Type B pancreatic cell (in vitro differentiated cells): ENCODE results near the gene FNBP1. TPM values are rescaled to one million over a fixed set of nuclear protein-coding genes. Genes with fewer than 3 reads are reported as not detected.

Source experiments
- DNase-seq: peaks from one replicate; pipeline ENCODE4 v3.0.0; 2021; ENCODE audit warnings: mixed read lengths; ENCODE audit not compliant: unreplicated experiment; ENCODE audit errors: extremely low spot score
- H3K27ac Mint-ChIP-seq: 2 replicates; pipeline ENCODE4 v1.8.0; 2021; ENCODE audit warnings: mild to moderate bottlenecking, mixed read lengths
- H3K27me3 Mint-ChIP-seq: 2 replicates; pipeline ENCODE4 v1.8.0; 2021; ENCODE audit warnings: mixed read lengths
- H3K36me3 Mint-ChIP-seq: 2 replicates; pipeline ENCODE4 v1.8.0; 2021; ENCODE audit warnings: mixed read lengths
- H3K4me1 Mint-ChIP-seq: one replicate; pipeline ENCODE4 v1.8.0; 2021; ENCODE audit warnings: mixed read lengths; ENCODE audit not compliant: unreplicated experiment
- H3K4me3 Mint-ChIP-seq: 2 replicates; pipeline ENCODE4 v1.8.0; 2021; ENCODE audit warnings: mild to moderate bottlenecking, mixed read lengths
- H3K9me3 Mint-ChIP-seq: 2 replicates; pipeline ENCODE4 v1.8.0; 2021; ENCODE audit warnings: mixed read lengths
- total RNA-seq: library from RNA; stranded (reverse); gene quantifications from 2 replicates; pipeline ENCODE4 v1.2.1, GENCODE V29; 2021; ENCODE audit warnings: low replicate concordance
- TF ChIP-seq, protein P1 (sequence below): fragments of 200-600 bp; sonication (generic); conservative IDR thresholded peaks from 2 replicates; pipeline ENCODE4 v1.5.0; 2021; ENCODE audit warnings: antibody characterized with exemption, mild to moderate bottlenecking

FNBP1 gene
- total RNA-seq, 1 donor from 2014 or later, result 38.6 TPM

DNA sequence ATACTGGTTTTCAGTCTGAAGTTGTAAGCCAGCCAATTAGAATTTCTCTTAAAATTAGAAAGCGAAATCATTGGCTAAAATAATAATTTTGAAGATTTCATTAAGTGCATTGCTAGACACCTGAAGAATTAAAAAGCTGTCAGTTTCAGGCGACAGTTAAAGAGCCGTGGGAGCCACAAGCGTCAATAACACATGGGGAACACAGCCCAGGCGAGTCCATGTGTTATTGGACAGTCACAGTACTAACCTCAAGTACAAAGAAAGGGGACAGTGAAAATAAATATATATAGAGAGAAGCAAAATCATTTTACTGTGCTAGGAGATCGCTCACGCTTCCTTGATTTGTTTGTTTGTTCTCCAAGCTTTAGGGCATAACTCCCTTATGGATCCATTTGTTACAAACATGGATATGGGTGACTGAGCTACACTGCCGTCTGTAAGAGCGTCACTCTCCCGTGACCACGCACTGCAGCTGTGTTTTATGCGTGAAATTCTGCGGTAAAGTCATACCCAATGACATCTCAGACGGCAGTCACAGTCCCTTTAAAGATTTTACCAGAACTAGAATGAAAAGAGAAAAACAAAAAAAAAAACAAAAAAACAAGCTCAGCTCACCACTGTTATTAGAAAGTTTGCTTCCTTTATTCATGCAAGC is 124.6 kb downstream of the FNBP1 start:
- no peak overlapping the region for H3K4me3 Mint-ChIP-seq
- no peak for DNase-seq
- no peaks in the 10 kb centered on the region for H3K9me3 Mint-ChIP-seq
- TF ChIP-seq, protein P1, sequence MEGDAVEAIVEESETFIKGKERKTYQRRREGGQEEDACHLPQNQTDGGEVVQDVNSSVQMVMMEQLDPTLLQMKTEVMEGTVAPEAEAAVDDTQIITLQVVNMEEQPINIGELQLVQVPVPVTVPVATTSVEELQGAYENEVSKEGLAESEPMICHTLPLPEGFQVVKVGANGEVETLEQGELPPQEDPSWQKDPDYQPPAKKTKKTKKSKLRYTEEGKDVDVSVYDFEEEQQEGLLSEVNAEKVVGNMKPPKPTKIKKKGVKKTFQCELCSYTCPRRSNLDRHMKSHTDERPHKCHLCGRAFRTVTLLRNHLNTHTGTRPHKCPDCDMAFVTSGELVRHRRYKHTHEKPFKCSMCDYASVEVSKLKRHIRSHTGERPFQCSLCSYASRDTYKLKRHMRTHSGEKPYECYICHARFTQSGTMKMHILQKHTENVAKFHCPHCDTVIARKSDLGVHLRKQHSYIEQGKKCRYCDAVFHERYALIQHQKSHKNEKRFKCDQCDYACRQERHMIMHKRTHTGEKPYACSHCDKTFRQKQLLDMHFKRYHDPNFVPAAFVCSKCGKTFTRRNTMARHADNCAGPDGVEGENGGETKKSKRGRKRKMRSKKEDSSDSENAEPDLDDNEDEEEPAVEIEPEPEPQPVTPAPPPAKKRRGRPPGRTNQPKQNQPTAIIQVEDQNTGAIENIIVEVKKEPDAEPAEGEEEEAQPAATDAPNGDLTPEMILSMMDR, result no peak
- H3K27me3 Mint-ChIP-seq, result no peaks in the 10 kb centered on the region
- H3K4me1 Mint-ChIP-seq, result no peaks in the 10 kb centered on the region
- H3K36me3 Mint-ChIP-seq, result peaks cover 6% of the 10 kb centered on the region
- H3K27ac Mint-ChIP-seq, result no peak overlapping the region

DNA sequence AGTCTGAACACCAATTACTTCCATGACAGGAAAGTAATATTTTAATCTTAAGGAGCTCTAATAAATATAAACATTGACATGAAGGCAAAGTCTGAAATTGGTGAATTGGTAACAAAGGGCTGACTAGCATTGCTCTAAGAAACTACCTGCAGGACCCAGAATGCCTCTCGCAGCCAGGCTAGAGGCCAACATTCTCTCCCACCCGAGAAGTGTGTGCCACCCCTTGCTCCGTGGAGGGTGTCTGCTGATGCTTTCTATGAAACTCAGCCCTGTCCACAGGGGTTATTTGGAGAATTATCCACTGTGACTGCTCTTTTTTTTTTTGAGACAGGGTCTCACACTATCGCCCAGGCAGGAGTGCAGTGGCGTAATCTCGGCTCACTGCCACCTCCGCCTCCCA is 126.3 kb downstream of the FNBP1 start:
- Mint-ChIP-seq H3K27me3 (no peaks in the 10 kb centered on the region), H3K4me1 (no peaks in the 10 kb centered on the region), H3K27ac (no peak overlapping the region), H3K36me3 (peaks cover 6% of the 10 kb centered on the region), H3K4me3 (no peak overlapping the region), H3K9me3 (no peaks in the 10 kb centered on the region)
- TF ChIP-seq, protein P1, result no peak
- DNase-seq, result no peak

DNA sequence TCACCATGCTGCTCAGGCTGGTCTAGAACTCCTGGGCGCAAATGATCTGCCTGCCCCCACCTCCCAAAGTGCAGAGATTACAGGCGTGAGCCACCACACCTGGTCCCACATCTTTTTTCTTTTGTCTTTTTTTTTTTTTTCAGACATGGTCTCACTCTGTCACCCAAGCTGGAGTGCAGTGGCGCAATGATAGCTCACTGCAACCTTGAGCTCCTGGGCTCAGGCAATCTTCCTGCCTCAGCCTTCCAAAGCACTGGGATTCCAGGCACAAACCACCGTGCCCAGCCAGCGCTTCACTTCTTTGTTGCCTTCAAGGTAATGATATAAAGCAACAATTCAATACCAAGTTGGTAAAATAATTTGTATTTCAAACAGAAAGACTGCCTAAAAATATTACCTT is 128.9 kb downstream of the FNBP1 start:
- Mint-ChIP-seq H3K9me3 (no peaks in the 10 kb centered on the region), H3K4me3 (no peak overlapping the region), H3K27me3 (no peaks in the 10 kb centered on the region), H3K27ac (no peak overlapping the region), H3K36me3 (peaks cover 11% of the 10 kb centered on the region), H3K4me1 (peaks cover 19% of the 10 kb centered on the region)
- DNase-seq, result no peak
- TF ChIP-seq, protein P1, result no peak

DNA sequence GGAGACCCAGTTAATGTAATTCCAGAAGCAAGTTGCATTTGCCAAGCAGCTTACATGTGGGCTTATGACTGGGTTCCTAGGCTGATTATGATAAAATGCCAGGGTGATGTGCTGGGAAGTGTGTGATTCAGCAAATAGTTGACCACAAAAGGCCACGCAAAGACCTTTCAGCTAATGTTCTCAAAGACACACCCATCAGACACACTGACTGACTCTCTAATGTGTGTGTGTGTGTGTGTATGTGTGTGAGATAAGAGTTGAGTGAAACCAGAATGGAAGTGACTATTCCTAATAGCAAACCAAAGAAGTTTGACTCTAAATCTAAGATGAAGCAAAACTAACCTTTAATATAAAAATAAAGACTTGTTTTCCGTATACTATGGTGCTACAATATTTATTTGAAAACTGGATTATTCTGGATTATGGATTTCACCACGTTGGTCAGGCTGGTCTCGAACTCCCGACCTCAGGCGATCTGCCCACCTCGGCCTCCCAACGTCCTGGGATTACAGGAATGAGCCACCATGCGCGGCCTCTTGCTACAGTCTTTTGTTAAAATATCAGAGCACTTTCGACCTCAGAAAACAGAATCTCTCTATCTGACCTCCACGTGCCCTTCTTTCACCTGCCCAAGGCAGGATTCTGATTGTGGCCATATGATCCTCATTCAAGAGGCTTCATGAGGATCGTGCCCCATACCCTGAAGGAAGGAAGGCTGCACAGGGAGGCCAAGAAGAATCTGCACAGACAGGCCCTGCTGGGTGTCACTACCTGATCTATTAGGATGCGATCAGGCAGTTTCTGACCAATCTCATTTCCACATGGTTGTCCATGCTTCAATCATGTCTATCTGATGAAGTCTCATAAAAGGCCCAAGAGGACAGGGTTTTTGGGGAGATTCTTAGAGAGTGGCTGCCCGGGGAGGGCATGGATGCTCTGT is 132.1 kb downstream of the FNBP1 start:
- Mint-ChIP-seq H3K36me3 (peaks cover 21% of the 10 kb centered on the region), H3K4me1 (peaks cover 23% of the 10 kb centered on the region), H3K4me3 (peak overlapping the region; percentile 59), H3K27me3 (no peaks in the 10 kb centered on the region), H3K9me3 (no peaks in the 10 kb centered on the region), H3K27ac (peak overlapping the region; percentile 98)
- TF ChIP-seq, protein P1, result no peak
- no peak for DNase-seq

DNA sequence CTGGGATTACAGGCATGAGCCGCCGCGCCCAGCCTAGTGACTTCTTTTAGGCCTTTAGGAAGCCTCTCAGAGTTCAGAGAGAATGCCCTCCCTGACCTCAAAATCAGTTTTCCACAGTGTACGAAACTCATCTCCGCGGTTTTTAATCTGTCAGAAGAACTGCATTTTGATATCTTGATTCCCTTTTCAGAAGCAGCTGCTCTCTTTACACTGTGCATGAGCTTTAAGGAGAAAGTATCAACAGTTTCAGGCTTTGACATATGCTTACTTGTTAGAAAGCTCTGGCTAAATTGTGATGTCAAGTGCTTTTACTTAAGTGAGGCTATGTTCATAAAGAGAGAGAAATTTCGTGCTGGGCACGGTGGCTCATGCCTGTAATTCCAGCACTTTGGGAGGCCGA is 133.1 kb downstream of the FNBP1 start:
- Mint-ChIP-seq H3K9me3 (no peaks in the 10 kb centered on the region), H3K36me3 (peaks cover 29% of the 10 kb centered on the region), H3K27ac (peak overlapping the region; percentile 74), H3K4me1 (peaks cover 23% of the 10 kb centered on the region), H3K27me3 (no peaks in the 10 kb centered on the region), H3K4me3 (no peak overlapping the region)
- TF ChIP-seq, protein P1, result no peak
- DNase-seq, result no peak
